Measurements from ENCODE around the gene CCDC170. TPM values are rescaled to one million over a fixed set of nuclear protein-coding genes. Genes with fewer than 3 reads are reported as not detected.
"Not testable (repeated sequence)": the region's sequence is repeated elsewhere in the genome, so short reads cannot be mapped to it uniquely, and the experiment has no call there.

CCDC170 gene, protein sequence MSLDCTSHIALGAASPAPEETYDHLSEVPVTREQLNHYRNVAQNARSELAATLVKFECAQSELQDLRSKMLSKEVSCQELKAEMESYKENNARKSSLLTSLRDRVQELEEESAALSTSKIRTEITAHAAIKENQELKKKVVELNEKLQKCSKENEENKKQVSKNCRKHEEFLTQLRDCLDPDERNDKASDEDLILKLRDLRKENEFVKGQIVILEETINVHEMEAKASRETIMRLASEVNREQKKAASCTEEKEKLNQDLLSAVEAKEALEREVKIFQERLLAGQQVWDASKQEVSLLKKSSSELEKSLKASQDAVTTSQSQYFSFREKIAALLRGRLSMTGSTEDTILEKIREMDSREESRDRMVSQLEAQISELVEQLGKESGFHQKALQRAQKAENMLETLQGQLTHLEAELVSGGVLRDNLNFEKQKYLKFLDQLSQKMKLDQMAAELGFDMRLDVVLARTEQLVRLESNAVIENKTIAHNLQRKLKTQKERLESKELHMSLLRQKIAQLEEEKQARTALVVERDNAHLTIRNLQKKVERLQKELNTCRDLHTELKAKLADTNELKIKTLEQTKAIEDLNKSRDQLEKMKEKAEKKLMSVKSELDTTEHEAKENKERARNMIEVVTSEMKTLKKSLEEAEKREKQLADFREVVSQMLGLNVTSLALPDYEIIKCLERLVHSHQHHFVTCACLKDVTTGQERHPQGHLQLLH
- 1 to 10 TPM; 1.3 to 1.7 TPM for total RNA-seq
- long read RNA-seq, donor 1, partial matches to known transcripts: 1 of 2 reads
- long read RNA-seq, donor 1, other reads (novel, unspliced or antisense): 1 of 2 reads
- long read RNA-seq, donor 2, partial matches to known transcripts: 0 of 1 reads
- long read RNA-seq, donor 2, other reads (novel, unspliced or antisense): 1 of 1 reads

DNA sequence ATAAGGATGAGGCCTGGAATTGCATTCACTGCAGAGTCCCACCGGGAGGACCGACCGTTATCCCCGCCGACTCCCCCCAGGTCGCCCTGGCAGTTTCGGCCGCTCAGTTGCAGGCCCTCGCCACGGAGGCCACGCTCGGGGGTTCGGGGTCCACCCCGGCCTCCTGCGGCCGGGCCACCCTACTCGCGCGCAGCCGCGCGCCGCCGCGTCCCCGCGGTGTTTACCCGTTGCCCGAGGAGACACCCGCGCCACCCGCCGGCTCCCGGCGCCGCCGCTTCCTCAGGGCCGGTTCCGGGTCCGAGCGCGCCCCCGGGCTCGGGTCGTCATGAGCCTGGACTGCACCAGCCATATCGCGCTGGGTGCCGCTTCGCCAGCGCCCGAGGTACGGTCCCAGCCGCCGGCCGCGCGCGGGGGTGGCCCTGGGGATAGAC lies at the start of gene CCDC170:
TSS of gene CCDC170 (plus strand) at position 214 of the 431 bp plus-strand sequence. CDS start at position 326, 112 bp downstream.
- intact Hi-C loops (cut with DNase I): no loop called here
- DNase-seq (ENCODE audit: low spot score): peak; percentile 92

DNA sequence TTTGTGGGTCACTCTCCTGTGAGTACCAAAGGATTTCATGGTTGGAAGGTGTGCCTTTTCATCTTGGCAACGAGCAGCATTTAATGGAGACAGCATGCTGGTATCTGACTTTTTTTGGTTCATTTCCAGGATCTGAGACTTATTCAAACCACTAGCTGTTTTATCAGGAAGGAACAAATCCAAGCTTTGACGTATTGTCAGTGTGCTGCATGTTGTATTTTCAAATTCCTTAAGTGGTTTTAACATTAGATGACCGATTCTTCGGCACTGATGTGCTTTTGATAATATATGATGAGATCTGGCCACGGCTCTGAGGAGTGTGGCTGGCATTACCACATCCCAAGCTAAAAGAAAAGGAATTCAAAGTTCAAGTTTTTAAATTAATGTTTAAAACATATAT lies 48.3 kb upstream of the CCDC170 start:
- DNase-seq (ENCODE audit: low spot score): no peak
- intact Hi-C loops (cut with DNase I): no loop called here

DNA sequence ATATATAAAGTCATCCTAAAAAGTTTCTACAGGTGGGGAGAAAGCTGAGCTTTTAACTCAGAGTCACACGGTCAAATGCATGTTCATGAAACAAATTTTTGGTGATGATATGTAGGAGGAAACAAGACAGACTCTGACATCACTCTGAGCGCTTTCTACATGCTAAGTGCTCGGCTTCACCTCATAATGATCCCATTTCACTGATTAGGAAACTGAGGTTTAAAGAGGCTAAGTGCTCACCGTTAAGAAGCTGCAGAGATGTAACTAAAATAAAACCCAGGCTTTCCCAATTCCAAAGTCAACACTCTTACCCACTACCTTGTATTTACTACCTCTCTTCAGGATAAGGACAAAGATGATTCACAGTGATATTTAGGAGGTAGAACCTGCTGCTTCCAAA lies 46.6 kb upstream of the CCDC170 start:
- intact Hi-C loops (cut with DNase I): no loop called here

DNA sequence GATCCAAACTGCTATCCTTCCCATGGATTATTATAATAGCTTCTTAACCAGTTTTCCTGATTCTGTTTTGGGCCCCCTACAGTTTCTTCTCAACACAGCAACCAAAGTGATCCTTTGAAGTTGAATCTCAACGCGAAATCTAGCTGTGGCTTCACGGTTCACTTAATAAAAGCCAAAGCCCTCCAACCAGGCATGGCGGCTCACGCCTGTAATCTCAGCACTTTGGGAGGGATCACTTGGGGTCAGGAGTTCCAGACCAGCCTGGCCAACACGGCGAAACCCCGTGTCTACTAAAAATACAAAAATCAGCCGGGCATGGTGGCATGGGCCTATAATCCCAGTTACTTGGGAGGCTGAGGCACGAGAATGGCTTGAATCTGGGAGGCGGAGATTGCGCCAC lies 45.2 kb upstream of the CCDC170 start:
- intact Hi-C loops (cut with DNase I): no loop called here
- DNase-seq (ENCODE audit: low spot score): no peak

More for the DNA sequence above, 46.6 kb upstream of the CCDC170 start:
- DNase-seq (ENCODE audit: low spot score): no peak

DNA sequence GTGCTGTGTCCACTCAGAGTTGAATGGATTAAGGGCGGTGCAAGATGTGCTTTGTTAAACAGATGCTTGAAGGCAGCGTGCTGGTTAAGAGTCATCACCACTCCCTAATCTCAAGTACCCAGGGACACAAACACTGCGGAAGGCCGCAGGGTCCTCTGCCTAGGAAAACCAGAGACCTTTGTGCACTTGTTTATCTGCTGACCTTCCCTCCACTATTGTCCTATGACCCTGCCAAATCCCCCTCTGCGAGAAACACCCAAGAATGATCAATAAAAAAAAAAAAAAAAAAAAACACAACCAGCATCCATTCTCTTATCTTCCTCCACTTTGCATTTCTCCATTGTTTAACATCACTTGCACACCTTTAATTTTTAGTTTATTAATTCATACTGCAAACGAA lies 42.9 kb upstream of the CCDC170 start:
- intact Hi-C loops (cut with DNase I): loop anchor here in 1 of 2 donors (1.0 kb wide), 1 partner anchor 19 kb away; no protein-coding TSS in a partner anchor
- not testable (repeated sequence) for DNase-seq (ENCODE audit: low spot score)

DNA sequence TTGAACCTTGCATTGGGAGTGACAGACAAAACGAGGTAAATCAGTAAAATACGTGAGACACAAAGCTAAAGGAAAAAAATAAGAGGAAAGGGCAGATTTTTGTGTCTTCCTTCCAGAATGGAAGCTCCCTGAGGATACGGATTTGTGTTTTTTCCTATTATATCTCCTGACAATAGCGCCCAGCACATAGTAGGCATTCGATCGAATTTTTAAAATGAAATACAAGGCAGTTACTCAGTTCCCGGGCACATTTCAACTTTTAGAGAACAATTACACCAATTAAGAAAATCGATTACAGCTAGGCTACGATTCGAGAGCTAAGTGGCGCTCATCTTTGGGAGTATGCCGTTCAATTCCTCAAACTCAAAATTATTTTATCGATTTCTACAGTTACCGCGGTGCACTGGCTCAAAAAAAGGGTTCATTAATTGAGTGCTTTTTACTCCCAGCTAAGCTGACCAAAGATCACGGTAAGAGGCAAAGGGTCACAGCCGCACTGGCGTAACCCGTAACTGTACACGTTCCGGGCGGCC lies 42.3 kb upstream of the CCDC170 start:
- DNase-seq (ENCODE audit: low spot score): no peak
- intact Hi-C loops (cut with DNase I): loop anchor here in 1 of 2 donors (1.0 kb wide), 1 partner anchor 19 kb away; no protein-coding TSS in a partner anchor

DNA sequence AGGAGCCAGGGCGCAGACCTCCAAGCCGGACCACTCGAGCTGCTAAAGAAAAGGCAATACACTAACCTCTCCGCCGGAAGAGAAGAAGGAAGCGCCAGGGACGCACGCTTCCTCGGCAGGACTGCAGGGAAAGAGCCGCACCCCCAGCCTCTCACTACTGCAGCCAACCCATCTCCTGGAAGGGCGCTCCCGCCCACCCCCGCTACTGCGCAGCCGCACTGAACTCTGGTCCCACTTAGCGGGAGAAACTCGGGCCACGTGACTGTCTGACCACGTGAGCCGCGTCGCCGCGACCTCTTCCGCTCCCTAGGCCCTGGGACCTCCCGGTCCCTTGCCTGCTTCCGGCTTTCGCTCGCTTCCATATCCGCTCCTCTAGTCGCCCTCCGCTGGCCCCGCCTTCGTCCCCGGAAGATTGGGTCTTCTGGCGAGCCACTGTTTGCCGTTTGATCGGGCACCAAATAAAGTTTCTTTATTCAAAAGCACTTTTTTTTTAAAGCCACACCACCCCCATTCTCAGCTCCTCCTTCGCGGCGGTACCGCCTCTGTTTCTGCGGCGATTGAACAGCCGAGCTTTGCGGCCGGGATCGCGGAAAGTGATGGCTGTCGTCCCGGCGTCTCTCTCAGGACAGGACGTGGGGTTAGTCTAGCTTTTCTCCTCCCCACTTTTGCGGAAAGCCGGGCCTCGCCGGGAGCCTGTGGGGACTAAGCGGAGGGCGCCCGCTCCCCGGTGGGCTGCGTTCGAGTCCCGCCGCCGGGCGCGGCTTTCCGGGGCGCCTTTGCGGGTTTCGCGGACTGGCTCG lies 41.7 kb upstream of the CCDC170 start, which contains the start of gene RMND1:
TSS of gene RMND1 (minus strand) at position 177 of the 800 bp plus-strand sequence. CDS start 6,315 bp downstream, outside the sequence.
- intact Hi-C loops (cut with DNase I): loop anchor here in 1 of 2 donors (1.0 kb wide), 1 partner anchor 20 kb away; no protein-coding TSS in a partner anchor
- DNase-seq (ENCODE audit: low spot score): peak; percentile 100

DNA sequence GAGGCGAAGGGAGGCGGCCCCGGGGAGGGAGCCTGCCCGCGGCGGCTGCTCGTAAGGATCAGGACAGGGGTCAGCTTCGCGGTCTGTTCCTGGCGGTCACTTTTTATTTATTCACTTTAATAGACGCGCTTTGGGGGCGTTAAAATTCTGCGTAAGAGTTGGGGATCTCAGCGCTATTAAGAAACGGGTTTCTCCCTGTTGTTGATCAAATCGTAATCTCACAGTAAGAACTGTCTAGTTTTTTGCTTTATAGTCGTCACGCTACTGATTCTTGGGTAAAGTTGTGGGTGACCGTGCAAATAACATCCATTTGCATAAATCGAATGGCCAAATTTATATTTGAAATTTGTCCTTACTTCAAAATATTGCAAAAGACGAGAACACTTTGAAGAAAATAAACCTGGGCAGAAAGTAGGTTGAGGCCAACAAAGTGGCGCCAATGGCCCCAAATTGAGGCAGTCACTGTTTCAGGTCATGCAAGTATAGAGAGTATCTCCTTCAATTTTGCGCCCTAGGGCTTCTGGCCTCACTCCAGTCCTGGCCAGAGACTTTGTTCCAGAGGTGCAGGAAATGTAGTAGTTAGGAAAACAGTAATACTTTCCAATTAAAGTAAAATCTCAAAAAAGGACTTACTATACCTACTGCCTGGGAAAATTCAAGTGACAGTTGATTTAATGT lies 40.9 kb upstream of the CCDC170 start:
- intact Hi-C loops (cut with DNase I): no loop called here
- no peak for DNase-seq (ENCODE audit: low spot score)

DNA sequence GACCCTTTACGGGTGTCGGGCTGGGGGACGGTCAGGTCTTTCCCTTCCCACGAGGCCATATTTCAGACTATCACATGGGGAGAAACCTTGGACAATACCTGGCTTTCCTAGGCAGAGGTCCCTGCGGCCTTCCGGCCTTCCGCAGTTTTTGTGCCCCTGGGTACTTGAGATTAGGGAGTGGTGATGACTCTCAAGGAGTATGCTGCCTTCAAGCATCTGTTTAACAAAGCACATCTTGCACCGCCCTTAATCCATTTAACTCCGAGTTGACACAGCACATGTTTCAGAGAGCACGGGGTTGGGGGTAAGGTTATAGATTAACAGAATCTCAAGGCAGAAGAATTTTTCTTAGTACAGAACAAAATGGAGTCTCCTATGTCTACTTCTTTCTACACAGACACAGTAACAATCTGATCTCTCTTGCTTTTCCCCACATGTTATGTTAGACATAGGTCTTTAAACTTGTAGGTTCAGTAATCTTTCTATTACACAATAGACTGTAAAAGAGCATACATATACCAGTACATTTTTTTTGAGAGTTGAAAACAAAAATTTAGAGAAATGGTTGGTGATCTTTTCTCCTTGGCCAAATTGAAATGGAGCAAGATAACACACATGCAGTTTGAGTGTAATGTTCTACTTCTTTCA lies 37.9 kb upstream of the CCDC170 start:
- intact Hi-C loops (cut with DNase I): not testable (repeated sequence)

DNA sequence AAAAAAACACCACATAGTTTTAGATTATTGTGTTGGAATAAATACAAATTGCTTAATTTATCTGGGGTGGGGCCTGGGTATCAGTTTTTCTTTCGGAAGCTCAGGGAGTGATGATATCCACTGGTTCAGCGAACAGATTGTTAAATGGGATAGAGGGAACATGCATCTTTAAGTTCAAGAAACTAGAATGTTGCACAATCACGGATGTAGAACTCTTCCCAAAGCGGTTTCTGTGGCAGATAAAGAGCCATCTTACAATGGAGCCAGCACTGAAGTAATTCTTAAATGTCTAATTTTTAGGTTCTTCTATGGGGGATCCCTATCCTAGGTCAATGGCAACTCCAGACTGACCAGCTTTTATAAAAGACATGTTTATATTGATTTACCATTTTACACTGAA lies 32.1 kb upstream of the CCDC170 start:
- intact Hi-C loops (cut with DNase I): no loop called here
- DNase-seq (ENCODE audit: low spot score): no peak

More for the DNA sequence above, 37.9 kb upstream of the CCDC170 start:
- DNase-seq (ENCODE audit: low spot score): not testable (repeated sequence)

DNA sequence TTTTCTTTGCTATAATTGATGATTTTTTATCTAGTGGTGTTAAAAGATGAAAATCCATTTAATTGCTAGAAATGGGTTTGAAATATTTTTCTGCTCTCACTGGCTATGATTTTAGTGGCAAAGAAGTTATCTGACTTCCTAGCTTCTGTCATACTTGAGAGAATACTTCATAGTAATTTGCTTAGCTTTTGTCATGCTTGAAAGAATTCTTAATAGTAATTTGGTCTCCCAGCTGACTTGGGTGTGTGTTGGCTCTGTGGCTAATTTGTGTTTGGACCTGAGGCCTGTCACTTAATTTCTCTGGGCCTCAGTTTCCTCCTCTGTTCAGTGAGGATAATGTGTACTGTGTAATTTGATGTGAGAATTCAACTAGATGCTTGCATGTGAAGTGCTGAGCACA lies 29.1 kb upstream of the CCDC170 start:
- intact Hi-C loops (cut with DNase I): no loop called here

DNA sequence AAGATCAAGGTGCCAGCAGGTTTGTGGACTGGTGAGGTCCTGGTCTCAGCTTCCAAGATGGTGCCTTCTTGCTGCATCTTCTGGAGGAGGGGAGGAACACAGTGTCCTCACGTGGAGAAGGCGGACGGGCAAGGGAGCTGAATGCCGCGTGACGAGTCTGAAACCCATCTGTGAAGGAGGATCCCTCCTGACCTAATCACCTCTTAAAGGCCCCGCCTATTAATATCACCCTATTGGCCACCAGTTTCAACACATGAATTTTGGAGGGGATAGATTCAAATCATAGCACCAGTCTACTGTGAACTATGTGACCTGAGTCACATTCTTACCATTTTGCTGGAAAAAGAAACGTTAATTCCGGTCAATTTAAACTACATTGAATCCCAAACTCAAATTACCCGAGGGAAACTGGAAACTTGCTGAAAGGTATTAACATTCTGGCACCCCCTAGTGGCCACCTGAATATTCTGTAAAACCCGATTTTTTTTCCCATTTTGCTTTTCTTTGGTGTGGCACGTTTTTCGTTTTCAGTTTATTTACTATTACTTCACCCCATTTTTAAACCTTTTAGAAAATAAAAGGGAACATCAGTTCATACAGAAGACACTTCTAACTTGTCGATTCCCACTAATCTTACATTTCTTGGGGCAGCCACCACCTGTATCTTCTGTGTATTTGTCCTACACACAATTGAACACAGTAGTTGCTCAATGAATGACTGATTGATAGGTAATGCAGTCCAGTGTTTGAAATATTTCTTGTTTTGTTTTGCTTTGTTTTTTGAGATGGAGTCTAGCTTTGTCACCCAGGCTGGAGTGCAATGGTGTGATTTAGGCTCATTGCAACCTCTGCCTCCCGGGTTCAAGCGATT lies 17.9 kb upstream of the CCDC170 start:
- intact Hi-C loops (cut with DNase I): loop anchor here in 1 of 2 donors (5.0 kb wide), 1 partner anchor 39 kb away; no protein-coding TSS in a partner anchor
- DNase-seq (ENCODE audit: low spot score): no peak

More for the DNA sequence above, 29.1 kb upstream of the CCDC170 start:
- DNase-seq (ENCODE audit: low spot score): no peak

DNA sequence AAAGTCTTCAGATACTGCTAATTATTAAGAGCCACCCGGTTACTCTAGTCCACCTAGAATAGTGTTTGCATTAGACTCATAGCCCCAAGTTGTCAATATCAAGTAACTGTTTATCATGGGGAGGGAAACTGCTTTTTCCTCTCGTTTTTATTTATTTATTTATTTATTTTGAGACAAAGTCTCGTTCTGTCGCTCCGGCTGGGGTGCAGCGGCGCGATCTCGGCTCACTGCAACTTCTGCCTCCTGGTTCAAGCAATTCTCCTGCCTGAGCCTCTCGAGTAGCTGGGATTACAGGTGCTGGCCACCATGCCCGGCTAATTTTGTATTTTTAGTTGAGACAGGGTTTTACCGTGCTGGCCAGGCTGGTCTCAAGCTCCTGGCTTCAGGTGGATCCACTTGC lies 16.1 kb upstream of the CCDC170 start:
- intact Hi-C loops (cut with DNase I): loop anchor here in 1 of 2 donors (5.0 kb wide), 1 partner anchor 40 kb away; no protein-coding TSS in a partner anchor
- no peak for DNase-seq (ENCODE audit: low spot score)

DNA sequence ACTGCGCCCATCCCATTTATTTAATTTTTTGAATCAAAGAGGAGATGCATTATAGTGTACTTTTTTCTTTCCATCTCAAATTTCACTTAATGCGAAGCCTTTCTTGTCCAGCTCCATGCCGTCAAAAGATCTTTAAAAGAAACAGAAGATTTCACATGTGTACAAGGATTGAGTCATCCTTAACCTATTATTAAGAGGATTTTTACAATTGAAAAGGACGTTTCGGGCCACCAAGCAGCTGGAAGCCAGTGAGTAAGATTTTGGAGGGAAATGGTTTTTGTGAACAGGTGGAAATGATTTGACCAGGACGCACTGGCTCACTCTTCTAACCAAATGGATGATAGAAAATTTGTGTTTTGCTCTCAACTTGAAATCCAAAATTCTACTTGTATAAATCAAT lies 15.1 kb upstream of the CCDC170 start:
- no peak for DNase-seq (ENCODE audit: low spot score)
- intact Hi-C loops (cut with DNase I): loop anchor here in 1 of 2 donors (5.0 kb wide), 1 partner anchor 41 kb away; no protein-coding TSS in a partner anchor

DNA sequence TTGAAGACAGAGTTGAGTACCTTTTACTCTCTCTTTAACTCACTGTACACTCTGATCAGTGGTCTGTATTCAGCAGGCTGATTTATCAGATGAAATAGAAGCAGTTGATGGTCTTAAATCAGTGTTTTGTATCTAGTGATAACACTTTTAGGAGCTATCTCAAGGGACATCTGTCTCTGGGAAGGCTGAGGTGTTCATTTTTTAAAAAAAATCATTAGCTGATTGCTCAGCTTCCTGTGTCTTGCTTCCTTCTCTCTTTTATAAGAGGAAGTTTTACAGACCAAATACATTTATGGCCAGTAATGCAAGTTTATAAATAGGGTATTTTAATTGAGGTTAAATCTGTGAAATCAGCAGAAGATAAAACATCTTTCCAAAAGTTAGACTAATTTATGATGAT lies 12.0 kb upstream of the CCDC170 start:
- DNase-seq (ENCODE audit: low spot score): no peak
- intact Hi-C loops (cut with DNase I): no loop called here

DNA sequence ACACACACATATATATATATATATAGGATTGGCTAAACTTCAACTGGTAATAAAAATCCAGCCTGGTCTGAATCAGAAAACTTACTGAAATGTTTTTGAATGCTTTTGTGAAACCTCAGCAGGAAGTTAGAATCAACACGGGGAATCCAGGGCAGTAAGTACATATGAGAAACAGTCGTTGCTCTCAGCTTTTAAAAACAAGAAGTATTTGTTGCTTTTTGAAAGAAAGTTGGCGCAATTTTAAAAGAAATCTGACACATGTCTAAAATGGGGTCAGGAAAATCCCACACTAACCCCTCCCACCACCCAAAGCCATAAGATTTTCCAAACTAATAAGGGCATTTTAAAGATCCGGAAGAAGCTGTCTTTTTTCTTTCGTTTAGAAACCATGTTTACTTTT lies 11.5 kb upstream of the CCDC170 start:
- DNase-seq (ENCODE audit: low spot score): no peak
- intact Hi-C loops (cut with DNase I): no loop called here

DNA sequence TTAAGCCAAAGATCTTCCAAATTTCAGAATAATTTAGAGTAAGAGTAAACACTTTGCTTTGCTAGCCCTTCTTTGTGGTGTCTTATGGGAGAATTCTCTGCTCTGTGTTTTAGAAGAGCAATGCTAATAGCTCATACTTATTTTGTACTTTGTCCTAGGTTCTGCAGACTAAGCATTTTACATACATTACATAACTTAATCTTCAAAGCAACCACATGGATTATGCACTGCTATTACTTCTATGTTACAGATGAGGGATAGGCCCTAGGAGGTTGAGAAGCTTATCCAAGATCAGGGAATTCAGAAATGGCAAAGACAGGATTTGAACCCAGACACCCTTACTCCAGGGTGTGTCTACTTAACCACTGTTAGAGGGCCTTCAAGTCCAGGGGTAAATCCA lies 9.8 kb upstream of the CCDC170 start:
- intact Hi-C loops (cut with DNase I): no loop called here
- no peak for DNase-seq (ENCODE audit: low spot score)

All from posterior vena cava (tissue), 2 donors.